Esophagus muscularis mucosa (tissue), 4 donors: ENCODE data around the gene DNHD1. TPM values are rescaled to one million over a fixed set of nuclear protein-coding genes. Genes with fewer than 3 reads are reported as not detected.

ENCODE experiments used
- DNase-seq: peaks from one replicate; pipeline ENCODE4 v3.0.0-alpha.2; 2017; ENCODE audit errors: extremely low spot score
- H3K27ac ChIP-seq, 4 donors: fragments of 200-600 bp; sonication (generic); replicated peaks in 1 of 4; 1 replicate in 3 of 4; 2 replicates in 1 of 4; pipeline ENCODE4 v1.5.1; 2016 to 2019; ENCODE audit warnings: mild to moderate bottlenecking in 1 of 4
- H3K27me3 ChIP-seq, 4 donors: fragments of 200-600 bp; sonication (generic); one replicate each; pipeline versions ENCODE4 v1.5.1 to v1.6.0; 2016 to 2019
- H3K36me3 ChIP-seq, 4 donors: fragments of 200-600 bp; sonication (generic); one replicate each; pipeline ENCODE4 v1.5.1; 2016 to 2019
- H3K4me1 ChIP-seq, 4 donors: fragments of 200-600 bp; sonication (generic); one replicate each; pipeline ENCODE4 v1.5.1; 2016 to 2019
- H3K4me3 ChIP-seq, 4 donors: fragments of 200-600 bp; sonication (generic); 1 replicate in 2 of 4; 2 replicates in 2 of 4; pipeline ENCODE4 v1.5.1; 2016 to 2019; ENCODE audit warnings: mild to moderate bottlenecking in 4 of 4, moderate library complexity in 1 of 4
- H3K9me3 ChIP-seq, 4 donors: fragments of 200-600 bp; sonication (generic); 1 replicate in 3 of 4; 2 replicates in 1 of 4; pipeline ENCODE4 v1.5.1; 2016 to 2019
- EP300 ChIP-seq: sonication (generic); formaldehyde crosslinking; IDR thresholded peaks from one replicate; pipeline ENCODE4 v1.6.1; 2017; ENCODE audit warnings: antibody characterized with exemption
- POLR2A ChIP-seq: fragments of 450-650 bp; IDR thresholded peaks from one replicate; pipeline ENCODE4 v1.6.1; 2017; ENCODE audit warnings: antibody characterized with exemption, moderate library complexity, mild to moderate bottlenecking, low read depth
- POLR2AphosphoS5 ChIP-seq, 2 donors: sonication (generic); formaldehyde crosslinking; IDR thresholded peaks; one replicate each; pipeline ENCODE4 v1.6.1; 2017; ENCODE audit warnings: antibody characterized with exemption in 2 of 2
- WGBS: methylation state at CpG from one replicate; pipeline ENCODE4 v1.1.5; 2018; 5-methylcytosine and 5-hydroxymethylcytosine counted together
- intact Hi-C: fragments of 100-400 bp; cut with DNase I; formaldehyde crosslinking; loops from one replicate; pipeline ENCODE4 v1.15.1; 2023
- total RNA-seq, 4 donors: library from RNA; depleted of rRNA; stranded (reverse); fragments of >200 nt; gene quantifications; one replicate each; pipeline versions ENCODE4 v1.1.0 to v1.2.1, GENCODE V29; 2016
- TF ChIP-seq, protein P1 (sequence below), 3 experiments: fragments of 200-600 bp in 2 of 3; fragments of 450-650 bp in 1 of 3; sonication (generic) in 2 of 3; IDR thresholded peaks; one replicate each; pipeline ENCODE4 v1.5.1; 2017 to 2019; ENCODE audit warnings: antibody characterized with exemption in 3 of 3, mild to moderate bottlenecking in 2 of 3, moderate library complexity in 1 of 3

DNHD1 gene
- total RNA-seq, 4 donors from 2014 or later = 6.1 to 14.5 (median 7.0) TPM

DNA sequence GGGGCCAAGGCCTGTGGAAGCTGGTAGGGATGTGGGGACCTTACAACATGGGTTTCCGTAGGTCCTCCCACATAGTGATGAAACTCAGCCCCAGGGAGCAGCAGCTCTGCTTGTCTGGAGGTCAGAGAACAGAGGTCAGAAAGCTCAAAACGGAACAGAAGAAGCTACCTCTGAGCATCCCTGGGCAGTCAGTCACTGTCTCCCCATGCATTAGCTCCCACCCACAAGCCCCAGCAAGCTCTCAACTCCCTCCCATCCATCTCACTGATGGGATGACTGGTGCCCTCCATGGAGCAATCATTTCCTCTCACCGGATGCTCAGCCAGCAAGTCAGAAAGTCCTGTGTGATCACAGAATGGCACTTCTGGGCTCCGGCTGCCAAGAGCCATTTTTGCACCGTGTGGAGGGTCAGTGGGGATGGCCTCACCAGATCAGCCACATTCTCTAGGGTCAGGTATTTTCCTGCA is 120.3 kb downstream of the DNHD1 start:
- TF ChIP-seq EP300 (no peak), POLR2A (no peak), POLR2AphosphoS5 (IDR thresholded peaks at IDR 0.05) (no peak)
- TF ChIP-seq, protein P1, sequence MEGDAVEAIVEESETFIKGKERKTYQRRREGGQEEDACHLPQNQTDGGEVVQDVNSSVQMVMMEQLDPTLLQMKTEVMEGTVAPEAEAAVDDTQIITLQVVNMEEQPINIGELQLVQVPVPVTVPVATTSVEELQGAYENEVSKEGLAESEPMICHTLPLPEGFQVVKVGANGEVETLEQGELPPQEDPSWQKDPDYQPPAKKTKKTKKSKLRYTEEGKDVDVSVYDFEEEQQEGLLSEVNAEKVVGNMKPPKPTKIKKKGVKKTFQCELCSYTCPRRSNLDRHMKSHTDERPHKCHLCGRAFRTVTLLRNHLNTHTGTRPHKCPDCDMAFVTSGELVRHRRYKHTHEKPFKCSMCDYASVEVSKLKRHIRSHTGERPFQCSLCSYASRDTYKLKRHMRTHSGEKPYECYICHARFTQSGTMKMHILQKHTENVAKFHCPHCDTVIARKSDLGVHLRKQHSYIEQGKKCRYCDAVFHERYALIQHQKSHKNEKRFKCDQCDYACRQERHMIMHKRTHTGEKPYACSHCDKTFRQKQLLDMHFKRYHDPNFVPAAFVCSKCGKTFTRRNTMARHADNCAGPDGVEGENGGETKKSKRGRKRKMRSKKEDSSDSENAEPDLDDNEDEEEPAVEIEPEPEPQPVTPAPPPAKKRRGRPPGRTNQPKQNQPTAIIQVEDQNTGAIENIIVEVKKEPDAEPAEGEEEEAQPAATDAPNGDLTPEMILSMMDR (IDR thresholded peaks at IDR 0.05) = no peak
- Histone ChIP-seq H3K4me1 (peaks cover 23 to 47% (median 40%) of the 10 kb centered on the region in 4 donors), H3K9me3 (no peaks in the 10 kb centered on the region), H3K4me3 (peak overlapping the region in 3 of 4 donors; percentile 62 to 88 (median 85)), H3K36me3 (peaks cover 0 to 35% (median 30%) of the 10 kb centered on the region in 4 donors), H3K27me3 (no peaks in the 10 kb centered on the region), H3K27ac (peak overlapping the region; percentile 14 to 98 (median 92))
- 72% methylated on average over 5 of the region's 5 CpGs for WGBS
- intact Hi-C loops = no loop called here
- DNase-seq = no peak

DNA sequence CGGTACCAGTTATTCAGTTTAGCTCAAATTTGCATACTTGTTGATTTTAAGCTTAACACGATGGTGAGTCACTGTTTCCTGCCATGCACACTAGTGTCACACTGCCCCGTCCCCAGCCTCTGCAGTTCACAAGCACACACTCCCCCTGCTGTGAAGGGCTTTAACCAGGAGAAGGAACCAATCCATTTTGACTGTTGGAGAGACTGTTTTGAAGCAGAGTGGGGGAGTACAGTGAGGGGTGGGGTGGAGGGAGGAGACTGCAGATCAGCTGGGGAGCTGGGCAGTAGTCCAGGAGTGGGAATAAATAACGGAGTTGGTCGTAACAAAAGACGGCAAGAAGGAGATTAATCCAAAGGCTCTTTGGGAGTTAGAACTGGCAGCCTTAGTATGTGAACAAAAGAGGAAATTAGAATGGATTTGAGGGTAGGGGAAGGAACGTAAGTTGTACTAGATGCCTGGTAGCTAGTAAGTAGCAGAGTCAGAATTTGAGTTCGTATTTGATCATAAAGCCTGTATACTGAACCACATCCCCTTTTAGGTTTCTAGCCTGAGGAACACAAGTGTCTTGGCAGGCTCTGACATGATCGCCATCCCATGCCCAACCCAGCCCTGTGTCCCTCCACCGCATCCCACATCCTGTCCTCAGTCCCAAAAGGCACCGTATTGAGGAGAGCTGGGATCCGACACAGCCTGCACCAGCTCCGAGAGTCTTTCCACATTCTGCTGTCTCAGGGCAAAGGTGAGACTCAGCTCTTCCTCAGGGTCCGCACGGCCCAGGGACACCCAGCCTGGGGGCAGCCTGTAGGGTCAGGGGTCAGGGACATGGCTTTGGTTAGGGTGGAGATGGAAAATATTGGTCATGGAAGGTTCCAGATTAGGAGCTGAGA is 121.3 kb downstream of the DNHD1 start:
- intact Hi-C loops = no loop called here
- TF ChIP-seq POLR2A (no peak), POLR2AphosphoS5 (IDR thresholded peaks at IDR 0.05) (peak; percentile 46 to 64), EP300 (no peak)
- TF ChIP-seq, protein P1 (IDR thresholded peaks at IDR 0.05) = no peak
- WGBS = 7% methylated on average over 15 of the region's 15 CpGs
- Histone ChIP-seq H3K36me3 (peaks cover 0 to 44% (median 37%) of the 10 kb centered on the region in 4 donors), H3K9me3 (no peaks in the 10 kb centered on the region), H3K4me3 (peak overlapping the region; percentile 62 to 88 (median 84)), H3K4me1 (peaks cover 16 to 37% (median 32%) of the 10 kb centered on the region in 4 donors), H3K27me3 (no peaks in the 10 kb centered on the region), H3K27ac (peak overlapping the region; percentile 86 to 98 (median 92))
- no peak for DNase-seq

DNA sequence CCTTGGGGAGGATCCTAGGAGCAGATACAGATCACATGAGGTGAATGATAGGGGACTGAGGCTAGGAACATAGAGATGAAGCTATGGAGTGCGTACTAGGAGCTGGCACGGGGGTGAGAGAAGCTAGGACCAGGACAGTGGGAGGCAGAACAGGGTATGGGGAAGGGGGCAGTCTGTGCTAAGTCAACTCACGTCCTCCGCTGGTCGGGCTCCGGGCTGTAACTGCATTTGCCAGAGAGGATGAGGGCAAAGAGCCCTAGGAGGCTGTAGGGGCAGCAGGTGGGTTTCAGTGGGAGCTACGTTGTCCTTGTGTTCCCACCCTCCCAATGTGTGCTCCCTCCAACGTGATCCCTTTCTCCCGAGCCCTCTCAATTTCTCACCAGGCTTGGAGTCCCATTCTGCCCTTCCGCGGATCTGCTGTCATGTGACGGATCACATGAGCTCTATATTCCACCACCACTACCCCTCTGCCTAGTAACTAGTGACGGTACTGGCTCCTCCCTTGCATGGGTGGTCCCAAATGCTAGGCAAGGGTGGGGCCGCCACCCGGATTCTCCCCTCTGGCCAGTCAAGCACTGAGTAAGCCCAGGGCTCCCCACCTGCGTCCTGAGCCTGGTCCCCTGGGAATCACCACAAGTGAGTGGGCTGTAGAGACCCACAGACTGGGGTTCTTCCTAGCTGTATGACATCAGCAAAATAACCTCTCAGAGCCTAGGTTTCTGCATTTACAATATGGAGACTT is 122.1 kb downstream of the DNHD1 start, which contains the start of gene TPP1:
TSS of gene TPP1 (minus strand) at position 419 of the 742 bp plus-strand sequence. CDS start at position 397, 22 bp downstream.
- peak within 1 kb of the TSS; percentile 86 to 98 (median 92) for H3K27ac ChIP-seq
- intact Hi-C loops = no loop called here
- peak; percentile 100 for DNase-seq
- peaks cover 0 to 49% (median 43%) of the 10 kb centered on the region in 4 donors for H3K36me3 ChIP-seq
- 2% methylated on average over 15 of the region's 16 CpGs for WGBS
- H3K4me1 ChIP-seq = peaks cover 16 to 30% (median 27%) of the 10 kb centered on the region in 4 donors
- TF ChIP-seq POLR2A (peak; percentile 34), EP300 (no peak), POLR2AphosphoS5 (IDR thresholded peaks at IDR 0.05) (peak; percentile 96 to 99)
- TF ChIP-seq, protein P1 (IDR thresholded peaks at IDR 0.05) = peak in 1 of 3 experiments; percentile 8
- H3K4me3 ChIP-seq = peak within 1 kb of the TSS; percentile 62 to 88 (median 84)
- H3K9me3 ChIP-seq = no peaks in the 10 kb centered on the region
- H3K27me3 ChIP-seq = no peaks in the 10 kb centered on the region

DNA sequence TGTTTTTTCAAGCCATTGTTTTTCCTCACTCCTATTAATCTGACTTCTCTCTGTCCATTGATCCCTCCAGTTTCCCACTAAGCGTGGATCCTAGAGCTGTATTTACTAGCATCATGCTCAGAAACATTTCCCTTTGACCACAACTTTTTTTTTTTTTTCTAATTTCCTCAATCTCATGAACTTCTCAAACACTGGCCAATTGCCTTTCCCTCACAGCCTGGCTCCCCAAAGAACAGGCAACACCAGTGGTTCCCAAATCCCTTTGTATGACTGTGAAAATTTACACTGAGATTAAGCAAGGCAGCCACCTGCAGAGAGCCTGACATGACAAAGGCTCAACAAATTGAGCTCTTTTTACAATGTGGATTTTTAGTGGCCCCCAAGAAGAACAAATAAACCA is 123.6 kb downstream of the DNHD1 start:
- intact Hi-C loops = no loop called here
- no peaks in the 10 kb centered on the region for H3K9me3 ChIP-seq
- TF ChIP-seq EP300 (no peak), POLR2A (no peak), POLR2AphosphoS5 (IDR thresholded peaks at IDR 0.05) (no peak)
- TF ChIP-seq, protein P1 (IDR thresholded peaks at IDR 0.05) = no peak
- H3K36me3 ChIP-seq = peaks cover 0 to 49% (median 43%) of the 10 kb centered on the region in 4 donors
- DNase-seq = no peak
- 91% methylated on average over 1 of the region's 1 CpG for WGBS
- no peak overlapping the region for H3K4me3 ChIP-seq
- H3K27ac ChIP-seq = no peak overlapping the region
- H3K4me1 ChIP-seq = peaks cover 16 to 30% (median 27%) of the 10 kb centered on the region in 4 donors
- H3K27me3 ChIP-seq = no peaks in the 10 kb centered on the region

Other genes starting within 250 kb of the DNHD1 start
- gene CCKBR, start 237.4 kb upstream of the DNHD1 start, total RNA-seq = not detected
- 100 to 1,000 TPM; 172 to 298 (median 264) TPM for gene CAVIN3, start 176.8 kb upstream of the DNHD1 start, total RNA-seq
- gene SMPD1, start 106.8 kb upstream of the DNHD1 start, total RNA-seq = 10 to 100 TPM; 28.2 to 37.9 (median 30.8) TPM
- gene APBB1, start 78.2 kb upstream of the DNHD1 start, total RNA-seq = 100 to 1,000 TPM in 2 of 4 donors, 10 to 100 TPM in 2; 63.1 to 166 (median 109) TPM
- 1 to 10 TPM in 1 of 4 donors, under 1 TPM in 3; 0.50 to 1.2 (median 0.69) TPM for gene HPX, start 56.3 kb upstream of the DNHD1 start, total RNA-seq
- 10 to 100 TPM; 26.6 to 47.6 (median 35.3) TPM for gene TRIM3, start 23.3 kb upstream of the DNHD1 start, total RNA-seq
- gene ARFIP2, start 15.9 kb upstream of the DNHD1 start, total RNA-seq = 10 to 100 TPM; 43.9 to 51.2 (median 48.6) TPM
- gene TIMM10B, start 15.8 kb upstream of the DNHD1 start, total RNA-seq = 10 to 100 TPM; 41.1 to 45.1 (median 42.7) TPM
- 10 to 100 TPM; 12.4 to 34.0 (median 27.0) TPM for gene RRP8, start 106.3 kb downstream of the DNHD1 start, total RNA-seq
- gene ILK, start 106.5 kb downstream of the DNHD1 start, total RNA-seq = 100 to 1,000 TPM; 481 to 652 (median 606) TPM
- gene TAF10, start 114.9 kb downstream of the DNHD1 start, total RNA-seq = 10 to 100 TPM; 24.2 to 51.1 (median 43.4) TPM
- gene TPP1, start 122.1 kb downstream of the DNHD1 start, total RNA-seq = 10 to 100 TPM; 44.4 to 71.5 (median 54.9) TPM
- gene DCHS1, start 158.5 kb downstream of the DNHD1 start, total RNA-seq = 10 to 100 TPM; 27.0 to 60.9 (median 34.0) TPM
- gene MRPL17, start 186.1 kb downstream of the DNHD1 start, total RNA-seq = 10 to 100 TPM; 13.3 to 22.9 (median 19.4) TPM